NCI-H2227 (cell line): Measurements from ENCODE around the gene FMO2.

Source experiments
- DNase-seq: peaks from one replicate; lab custom pipeline; 2025; ENCODE audit not compliant: unreplicated experiment; lab: John Stamatoyannopoulos, UW

Gene FMO2

GRCh38 chr1:171185091-171185490 is at the start of gene FMO2:
TSS of gene FMO2 (plus strand) at chr1:171185300. CDS start at chr1:171185714, 414 bp downstream.
- DNase-seq, result no peak

- DNase-seq, result no peak
Measured at GRCh38 chr1:171137580-171137979, 47.5 kb upstream of the FMO2 start.

GRCh38 chr1:171138980-171139379 is 46.1 kb upstream of the FMO2 start:
- DNase-seq, result no peak

DNA sequence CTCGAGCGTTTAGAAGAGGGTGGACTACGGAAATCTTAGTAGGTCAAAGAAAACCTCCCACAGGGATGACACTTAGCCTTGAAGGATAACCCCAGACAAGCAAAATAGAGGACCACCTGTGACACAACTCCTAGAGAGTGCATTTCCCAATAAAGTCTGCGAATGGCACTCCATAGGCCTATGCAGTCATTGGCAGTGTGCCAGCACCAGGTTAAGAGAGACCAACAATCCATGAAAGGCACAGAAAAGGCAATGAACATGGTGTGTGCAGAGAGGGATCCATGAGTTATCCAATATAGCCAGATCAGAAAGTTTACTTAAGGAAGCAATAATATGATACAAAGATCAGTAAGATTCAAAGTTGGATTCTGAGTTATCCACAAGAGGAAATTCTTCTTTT is 45.2 kb upstream of the FMO2 start:
- DNase-seq, result no peak

GRCh38 chr1:171140401-171140800 is 44.7 kb upstream of the FMO2 start:
- DNase-seq, result no peak

DNA sequence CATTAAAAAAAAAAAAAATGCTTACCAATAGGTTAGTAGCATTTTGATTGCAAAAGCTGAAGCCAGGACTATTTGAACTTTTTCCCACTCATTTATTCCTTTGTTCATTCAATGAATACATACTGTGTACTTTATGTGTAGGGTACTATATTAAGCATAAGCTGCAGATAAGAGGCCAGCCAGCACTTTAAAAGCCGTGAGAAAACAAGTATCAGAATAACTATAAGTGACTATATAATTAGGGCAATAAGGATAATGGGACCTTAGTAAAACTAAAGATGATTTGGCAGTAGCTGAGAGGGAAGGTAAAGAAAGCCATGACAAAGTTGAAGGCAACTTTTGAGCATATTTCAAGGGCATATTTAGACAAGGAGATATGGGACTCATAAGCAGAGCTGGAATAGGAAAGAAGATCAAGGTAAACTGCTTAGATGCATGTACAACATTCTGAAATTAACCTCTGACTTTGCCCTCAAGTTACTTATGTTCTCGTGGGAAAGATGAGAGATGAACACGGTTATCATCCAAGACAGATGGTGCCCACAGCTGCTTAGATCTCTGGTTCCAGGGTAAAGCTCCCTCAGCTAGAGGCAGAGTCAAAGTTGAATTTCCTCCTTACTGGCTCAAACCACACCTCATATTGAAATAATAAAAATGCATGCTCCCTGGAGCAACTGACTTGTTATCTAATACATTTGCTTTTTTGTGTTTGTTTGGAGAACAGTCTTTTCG is 44.0 kb upstream of the FMO2 start:
- DNase-seq, result no peak

GRCh38 chr1:171141688-171142415 is 43.2 kb upstream of the FMO2 start:
- no peak for DNase-seq

GRCh38 chr1:171142416-171143385 is 42.4 kb upstream of the FMO2 start:
- DNase-seq, result no peak

GRCh38 chr1:171150156-171150555 is 34.9 kb upstream of the FMO2 start:
- DNase-seq, result no peak

DNA sequence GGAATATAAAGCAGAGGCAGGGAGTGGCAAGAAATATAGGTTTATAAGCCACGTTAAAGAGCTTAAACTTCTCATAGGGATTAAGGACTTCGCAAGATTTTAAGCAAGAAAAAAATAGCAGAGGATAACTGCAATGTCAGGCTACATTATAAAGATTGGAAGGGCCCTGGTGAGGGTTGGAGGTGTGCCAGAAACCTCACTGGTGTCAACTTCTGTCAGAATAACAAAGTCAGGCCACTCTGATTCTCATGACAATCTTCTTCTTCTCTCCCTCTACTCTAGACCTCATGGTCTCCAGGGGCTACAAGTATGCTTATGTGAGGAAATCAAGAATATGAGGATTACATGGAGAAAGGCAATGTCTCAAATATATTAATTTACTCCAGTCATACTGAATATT is 32.6 kb upstream of the FMO2 start:
- DNase-seq, result no peak

DNA sequence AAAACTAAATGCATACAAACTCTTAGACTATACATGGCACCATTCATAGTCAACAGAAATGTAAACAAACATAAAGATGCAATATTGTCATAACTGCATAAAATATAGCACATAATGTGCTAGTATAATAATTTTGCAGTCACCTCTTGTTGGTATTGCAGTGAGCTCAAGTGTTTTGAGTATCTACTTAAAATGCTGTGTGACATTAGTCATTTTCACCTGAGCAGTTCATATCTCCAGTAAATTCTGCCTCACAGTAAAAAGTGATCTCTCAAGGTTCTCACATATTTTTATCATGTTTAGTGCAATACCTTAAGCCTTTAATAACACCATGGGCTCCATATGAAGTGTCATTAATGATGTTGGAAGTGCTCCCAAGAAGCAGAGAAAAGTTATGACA is 29.6 kb upstream of the FMO2 start:
- DNase-seq, result no peak

- DNase-seq, result no peak
Measured at GRCh38 chr1:171158096-171158495, 27.0 kb upstream of the FMO2 start.

DNA sequence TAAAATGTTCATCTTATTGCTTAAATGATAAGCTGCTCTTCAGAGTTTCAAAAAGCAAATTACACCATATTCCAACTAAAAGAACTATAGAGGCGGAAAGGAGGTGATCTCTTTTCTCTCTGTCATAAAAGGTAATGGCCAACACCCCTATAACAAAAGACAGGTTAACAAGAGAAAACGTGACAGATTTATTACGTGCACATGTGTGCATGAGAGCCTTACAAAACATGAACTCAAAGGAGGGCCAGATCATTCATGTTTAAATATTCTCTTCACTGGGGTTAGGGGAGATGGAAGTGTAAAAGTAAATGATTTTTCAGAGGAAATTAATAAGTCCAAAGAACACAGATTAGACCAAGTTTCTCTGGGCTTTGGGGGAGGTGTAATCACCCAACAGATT is 26.5 kb upstream of the FMO2 start:
- no peak for DNase-seq

DNA sequence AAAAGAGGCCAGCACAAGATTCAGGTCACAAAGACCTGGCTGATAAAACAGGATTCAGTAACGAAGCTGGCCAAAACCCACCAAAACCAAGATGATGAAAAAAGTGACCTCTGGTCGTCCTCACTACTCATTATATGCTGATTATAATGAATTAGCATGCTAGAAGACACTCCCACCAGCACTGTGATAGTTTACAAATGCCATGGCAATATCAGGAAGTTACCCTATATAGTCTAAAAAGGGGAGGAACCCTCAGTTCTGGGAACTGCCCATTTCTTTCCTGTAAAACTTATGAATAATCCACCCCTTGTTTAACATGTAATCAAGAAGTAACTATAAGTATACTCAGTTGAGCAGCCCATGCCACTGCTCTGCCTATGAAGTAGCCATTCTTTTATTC is 26.0 kb upstream of the FMO2 start:
- DNase-seq, result no peak

- no peak for DNase-seq
Measured at GRCh38 chr1:171160211-171160610, 24.9 kb upstream of the FMO2 start.

GRCh38 chr1:171160639-171161354 is 24.3 kb upstream of the FMO2 start:
- DNase-seq, result no peak

- DNase-seq, result no peak
Measured at GRCh38 chr1:171161431-171161830, 23.7 kb upstream of the FMO2 start.

DNA sequence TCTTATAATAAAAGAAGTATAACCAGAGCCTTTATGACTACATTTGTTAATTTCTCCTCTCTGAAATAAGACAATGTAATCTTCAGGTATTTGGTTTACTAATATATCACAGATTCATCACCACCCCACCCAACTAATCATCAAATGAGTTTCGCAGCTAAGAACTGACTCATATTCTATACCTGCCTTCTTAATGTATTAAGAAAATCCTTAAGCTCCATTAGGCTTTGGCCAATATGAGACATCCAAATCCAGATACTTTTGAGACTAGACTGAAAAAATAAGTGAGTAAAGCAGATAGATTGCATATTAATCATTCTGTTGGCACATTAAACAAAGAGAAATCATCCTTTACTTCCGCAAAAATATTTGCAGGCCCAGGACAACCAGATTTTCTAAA is 18.7 kb upstream of the FMO2 start:
- no peak for DNase-seq

- no peak for DNase-seq
Measured at GRCh38 chr1:171167785-171168184, 17.3 kb upstream of the FMO2 start.

- DNase-seq, result no peak
Measured at GRCh38 chr1:171172471-171172870, 12.6 kb upstream of the FMO2 start.

- DNase-seq, result no peak
Measured at GRCh38 chr1:171173069-171173468, 12.0 kb upstream of the FMO2 start.
